Activated CD4-positive, alpha-beta T cell treated with anti-CD3 and anti-CD28 coated beads for 36 hours (primary cell): Measurements from ENCODE around the gene TSPAN31. TPM values are rescaled to one million over a fixed set of nuclear protein-coding genes. Genes with fewer than 3 reads are reported as not detected.
"Not testable (repeated sequence)": the region's sequence is repeated elsewhere in the genome, so short reads cannot be mapped to it uniquely, and the experiment has no call there.

Source experiments
- ATAC-seq: fragments of 200-7000 bp; cut with Tn5 transposase; one replicate; pipeline ENCODE4 v1.10.0; 2021; ENCODE audit warnings: mild to moderate bottlenecking, moderate library complexity
- CTCF ChIA-PET: fragments of 350-600 bp; sonication (Branson Sonifier 250); formaldehyde crosslinking; loops from one replicate; lab custom pipeline; 2021; ENCODE audit warnings: antibody characterized with exemption; lab: Charles Lee
- POLR2A ChIA-PET: fragments of 350-600 bp; sonication (Branson Sonifier 250); formaldehyde crosslinking; loops from one replicate; lab custom pipeline; 2021; ENCODE audit warnings: antibody characterized with exemption, inconsistent platforms; lab: Charles Lee
- DNase-seq: peaks from one replicate; pipeline ENCODE4 v3.0.0-alpha.2; 2020
- H3K27ac Mint-ChIP-seq: one replicate; pipeline ENCODE4 v1.8.0; 2021; ENCODE audit warnings: mixed read lengths
- H3K27me3 Mint-ChIP-seq: one replicate; pipeline ENCODE4 v1.8.0; 2021; ENCODE audit warnings: mixed read lengths
- H3K36me3 Mint-ChIP-seq: one replicate; pipeline ENCODE4 v1.8.0; 2021; ENCODE audit warnings: low read depth, mixed read lengths
- H3K4me1 Mint-ChIP-seq: one replicate; pipeline ENCODE4 v1.8.0; 2021; ENCODE audit warnings: mixed read lengths
- H3K4me3 Mint-ChIP-seq: one replicate; pipeline ENCODE4 v1.8.0; 2021; ENCODE audit warnings: mild to moderate bottlenecking, moderate library complexity, mixed read lengths
- H3K9me3 Mint-ChIP-seq: one replicate; pipeline ENCODE4 v1.8.0; 2021; ENCODE audit warnings: low read depth, mixed read lengths
- intact Hi-C, 2 experiments: fragments of 100-400 bp; cut with DNase I in 1 of 2; cut with micrococcal nuclease in 1 of 2; formaldehyde crosslinking; loops; one replicate each; pipeline versions ENCODE4 v1.14.2 to v1.15.1; 2022 to 2024; cut with DNase I, micrococcal nuclease
- total RNA-seq, 2 experiments: library from RNA; stranded (reverse); gene quantifications; one replicate each; pipeline ENCODE4 v1.2.3, GENCODE V29; 2021

TSPAN31 gene
- total RNA-seq, 2 experiments from 2014 or later, result 13.6 to 15.9 TPM

DNA sequence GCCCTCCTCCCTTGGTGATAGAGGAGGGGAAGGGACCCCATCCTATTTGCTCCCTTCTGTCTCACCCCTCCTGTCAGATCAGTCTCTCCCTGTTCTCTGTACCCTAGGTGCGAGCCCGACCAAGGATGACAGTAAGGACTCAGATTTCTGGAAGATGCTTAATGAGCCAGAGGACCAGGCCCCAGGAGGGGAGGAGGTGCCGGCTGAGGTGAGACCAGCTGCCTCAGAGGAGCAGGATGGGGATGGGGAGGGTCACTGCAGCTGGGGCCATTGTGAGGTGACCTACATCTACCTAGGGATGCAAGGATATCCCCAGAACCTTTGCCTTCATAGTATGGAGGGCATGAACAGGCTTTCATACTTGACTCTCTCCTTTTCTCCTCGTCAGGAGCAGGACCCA, 28.5 kb upstream of the TSPAN31 start:
- Mint-ChIP-seq H3K36me3 (peaks cover 38% of the 10 kb centered on the region), H3K4me1 (no peaks in the 10 kb centered on the region), H3K4me3 (no peak overlapping the region), H3K27ac (no peak overlapping the region), H3K9me3 (no peaks in the 10 kb centered on the region), H3K27me3 (no peaks in the 10 kb centered on the region)
- ChIA-PET POLR2A (no interaction called here), CTCF (interaction anchor here (0.7 to 1.5 kb wide), 2 partner anchors 12 to 843 kb away, joined by 3 to 4 read pairs; no protein-coding TSS in a partner anchor)
- ATAC-seq (no peak), DNase-seq (no peak)
- intact Hi-C loops, result no loop called here

DNA sequence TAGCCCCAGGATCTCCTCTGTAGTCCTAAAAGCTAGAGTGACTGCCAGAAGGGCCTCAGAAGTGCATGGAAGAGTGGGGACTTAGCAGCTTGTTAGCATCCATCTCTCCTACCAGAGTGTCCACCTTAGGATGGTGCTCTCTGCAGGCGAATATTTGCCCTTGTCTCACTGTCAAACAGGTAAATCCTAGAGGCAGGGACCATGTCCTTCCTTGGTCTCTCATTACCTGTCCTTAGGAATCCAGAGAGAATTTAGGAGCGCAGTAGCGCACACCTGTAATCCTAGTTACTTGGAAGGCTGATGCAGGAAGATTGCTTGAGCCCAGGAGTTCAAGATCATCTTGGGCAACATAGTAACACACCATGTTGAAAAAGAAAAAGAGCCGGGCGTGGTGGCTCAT, 27.7 kb upstream of the TSPAN31 start:
- ChIA-PET CTCF (interaction anchor here (1.5 kb wide), 1 partner anchor 13 kb away, joined by 4 read pairs; no protein-coding TSS in a partner anchor), POLR2A (no interaction called here)
- ATAC-seq (no peak), DNase-seq (no peak)
- H3K36me3 Mint-ChIP-seq, result peaks cover 37% of the 10 kb centered on the region
- no peaks in the 10 kb centered on the region for H3K4me1 Mint-ChIP-seq
- no peaks in the 10 kb centered on the region for H3K27me3 Mint-ChIP-seq
- H3K4me3 Mint-ChIP-seq, result no peak overlapping the region
- no peak overlapping the region for H3K27ac Mint-ChIP-seq
- intact Hi-C loops, result no loop called here
- H3K9me3 Mint-ChIP-seq, result no peaks in the 10 kb centered on the region

- H3K36me3 Mint-ChIP-seq, result peaks cover 37% of the 10 kb centered on the region
These were observed 26.8 kb upstream of the TSPAN31 start for GRCh38 chr12:57717846-57718640.

GRCh38 chr12:57718641-57719528, 26.0 kb upstream of the TSPAN31 start:
- ChIA-PET CTCF (no interaction called here), POLR2A (interaction anchor here (0.6 kb wide), 1 partner anchor 302 kb away, joined by 4 read pairs; no protein-coding TSS in a partner anchor)
- H3K27ac Mint-ChIP-seq, result no peak overlapping the region
- intact Hi-C loops, result no loop called here
- DNase-seq (no peak), ATAC-seq (no peak)
- H3K4me1 Mint-ChIP-seq, result no peaks in the 10 kb centered on the region
- no peak overlapping the region for H3K4me3 Mint-ChIP-seq
- H3K36me3 Mint-ChIP-seq, result peaks cover 34% of the 10 kb centered on the region
- H3K9me3 Mint-ChIP-seq, result no peaks in the 10 kb centered on the region
- H3K27me3 Mint-ChIP-seq, result no peaks in the 10 kb centered on the region

More at GRCh38 chr12:57717846-57718640, 26.8 kb upstream of the TSPAN31 start:
- Mint-ChIP-seq H3K9me3 (no peaks in the 10 kb centered on the region), H3K4me1 (no peaks in the 10 kb centered on the region), H3K27ac (no peak overlapping the region), H3K27me3 (no peaks in the 10 kb centered on the region), H3K4me3 (no peak overlapping the region)
- CTCF ChIA-PET, result interaction anchor here (0.6 to 1.5 kb wide), 2 partner anchors 14 to 136 kb away, joined by 3 to 4 read pairs; no protein-coding TSS in a partner anchor
- intact Hi-C loops, result no loop called here
- DNase-seq (no peak), ATAC-seq (no peak)
- POLR2A ChIA-PET, result no interaction called here

DNA sequence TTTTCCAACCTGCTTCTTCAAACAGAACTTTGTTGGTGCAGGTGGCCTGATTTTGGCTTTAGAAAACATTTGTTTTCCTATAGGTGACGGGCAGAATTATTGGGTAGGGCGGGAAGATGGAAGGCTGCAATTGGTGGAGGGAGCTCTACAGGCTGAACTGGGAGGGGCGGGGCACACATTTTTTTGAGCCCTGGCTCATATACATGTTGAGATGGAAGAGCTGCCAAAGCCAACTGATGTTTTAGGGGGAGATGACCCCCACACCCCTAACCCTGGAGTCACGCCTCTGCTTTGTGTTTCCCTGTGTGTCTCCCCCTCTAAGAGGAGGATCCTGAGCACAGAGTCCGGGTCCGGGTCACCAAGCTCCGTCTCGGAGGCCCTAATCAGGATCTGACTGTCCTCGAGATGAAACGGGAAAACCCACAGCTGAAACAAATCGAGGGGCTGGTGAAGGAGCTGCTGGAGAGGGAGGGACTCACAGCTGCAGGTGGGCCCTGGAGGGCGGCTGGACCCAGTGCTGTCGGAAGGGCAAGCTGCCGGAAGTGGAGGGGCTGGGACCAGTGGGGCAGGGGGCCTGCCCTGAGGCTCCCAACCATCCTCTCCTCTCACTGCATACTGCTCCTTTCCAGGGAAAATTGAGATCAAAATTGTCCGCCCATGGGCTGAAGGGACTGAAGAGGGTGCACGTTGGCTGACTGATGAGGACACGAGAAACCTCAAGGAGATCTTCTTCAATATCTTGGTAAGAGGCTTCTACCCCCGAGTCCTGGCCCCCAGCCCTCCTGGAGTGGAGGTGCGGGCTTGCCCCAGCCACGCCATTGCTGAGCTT, 24.8 kb upstream of the TSPAN31 start:
- ChIA-PET CTCF (no interaction called here), POLR2A (interaction anchor here (0.6 to 1.0 kb wide), 3 partner anchors 10 to 303 kb away, joined by 3 to 4 read pairs (median 4); no protein-coding TSS in a partner anchor)
- no peaks in the 10 kb centered on the region for H3K9me3 Mint-ChIP-seq
- DNase-seq, result no peak
- no peak for ATAC-seq
- H3K4me3 Mint-ChIP-seq, result no peak overlapping the region
- H3K27ac Mint-ChIP-seq, result no peak overlapping the region
- no peaks in the 10 kb centered on the region for H3K4me1 Mint-ChIP-seq
- no peaks in the 10 kb centered on the region for H3K27me3 Mint-ChIP-seq
- peaks cover 34% of the 10 kb centered on the region for H3K36me3 Mint-ChIP-seq
- intact Hi-C loops, result loop anchor here in 1 of 2 experiments (2.0 kb wide), 1 partner anchor 23 kb away; no protein-coding TSS in a partner anchor

GRCh38 chr12:57720606-57721595, 23.9 kb upstream of the TSPAN31 start:
- Mint-ChIP-seq H3K4me1 (no peaks in the 10 kb centered on the region), H3K27me3 (no peaks in the 10 kb centered on the region), H3K4me3 (no peak overlapping the region), H3K9me3 (no peaks in the 10 kb centered on the region), H3K36me3 (peaks cover 34% of the 10 kb centered on the region), H3K27ac (no peak overlapping the region)
- ATAC-seq, result no peak
- POLR2A ChIA-PET, result interaction anchor here (1.0 kb wide), 1 partner anchor 27 kb away, joined by 4 read pairs; no protein-coding TSS in a partner anchor
- CTCF ChIA-PET, result no interaction called here
- no peak for DNase-seq
- intact Hi-C loops, result loop anchor here in 1 of 2 experiments (2.0 kb wide), 1 partner anchor 22 kb away; no protein-coding TSS in a partner anchor

- Mint-ChIP-seq H3K27ac (peak overlapping the region; percentile 72), H3K36me3 (peaks cover 38% of the 10 kb centered on the region)
- H3K4me3 Mint-ChIP-seq, H3K27me3 Mint-ChIP-seq, DNase-seq, CTCF ChIA-PET, H3K4me1 Mint-ChIP-seq, H3K9me3 Mint-ChIP-seq, ATAC-seq, POLR2A ChIA-PET: not testable (repeated sequence)
- intact Hi-C loops, result loop anchor here in 1 of 2 experiments (2.0 kb wide), 1 partner anchor 21 kb away; no protein-coding TSS in a partner anchor
These were observed 22.8 kb upstream of the TSPAN31 start for GRCh38 chr12:57721846-57722608.

GRCh38 chr12:57722716-57723629, 21.9 kb upstream of the TSPAN31 start:
- POLR2A ChIA-PET, result no interaction called here
- ATAC-seq, result no peak
- H3K27me3 Mint-ChIP-seq, result no peaks in the 10 kb centered on the region
- H3K4me1 Mint-ChIP-seq, result no peaks in the 10 kb centered on the region
- CTCF ChIA-PET, result interaction anchor here (1.2 kb wide), 1 partner anchor 9 kb away, joined by 4 read pairs; no protein-coding TSS in a partner anchor
- no peak overlapping the region for H3K4me3 Mint-ChIP-seq
- no peak overlapping the region for H3K27ac Mint-ChIP-seq
- H3K36me3 Mint-ChIP-seq, result peaks cover 42% of the 10 kb centered on the region
- H3K9me3 Mint-ChIP-seq, result no peaks in the 10 kb centered on the region
- no peak for DNase-seq
- intact Hi-C loops, result no loop called here

DNA sequence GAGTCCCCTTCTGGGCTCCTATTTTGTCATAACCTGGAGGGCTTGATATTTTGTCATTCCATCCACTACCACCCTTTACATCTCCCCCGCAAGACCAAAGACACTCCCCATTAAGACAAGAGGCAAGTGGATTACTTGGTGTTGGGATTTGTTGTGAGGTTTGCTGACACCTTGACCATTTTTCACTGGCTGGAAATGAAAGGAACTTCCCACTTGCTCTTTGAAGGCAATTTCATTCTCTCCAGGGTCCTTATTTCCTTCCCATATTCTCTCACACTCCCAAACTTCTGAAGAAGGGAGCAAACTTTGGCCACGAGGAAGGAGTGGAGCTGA, 21.2 kb upstream of the TSPAN31 start:
- H3K27me3 Mint-ChIP-seq, result no peaks in the 10 kb centered on the region
- no peaks in the 10 kb centered on the region for H3K9me3 Mint-ChIP-seq
- H3K27ac Mint-ChIP-seq, result no peak overlapping the region
- no peaks in the 10 kb centered on the region for H3K4me1 Mint-ChIP-seq
- no peak for ATAC-seq
- POLR2A ChIA-PET, result no interaction called here
- peaks cover 36% of the 10 kb centered on the region for H3K36me3 Mint-ChIP-seq
- DNase-seq, result no peak
- intact Hi-C loops, result no loop called here
- CTCF ChIA-PET, result interaction anchor here (1.2 kb wide), 1 partner anchor 8 kb away, joined by 4 read pairs; no protein-coding TSS in a partner anchor
- no peak overlapping the region for H3K4me3 Mint-ChIP-seq
